ENCODE data around the gene LOC101059915.

DNA sequence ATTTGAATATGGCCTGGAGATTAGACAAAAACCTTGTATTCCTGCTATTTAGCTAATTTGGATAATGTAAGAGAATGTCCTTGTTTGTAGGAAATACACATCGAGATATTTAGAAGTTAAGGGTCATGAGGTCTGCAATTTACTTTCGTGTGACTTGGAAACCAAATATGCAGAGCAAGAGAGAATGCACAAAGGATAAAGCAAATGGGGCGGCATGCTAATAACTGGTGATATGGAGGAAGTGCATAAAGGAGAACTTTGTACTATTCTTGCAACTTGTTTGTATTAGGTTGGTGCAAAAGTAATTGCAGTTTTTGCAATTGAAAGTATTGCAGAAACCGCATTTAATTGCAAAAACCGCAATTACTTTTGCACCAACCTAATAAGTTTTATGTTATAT is 41.9 kb upstream of the LOC101059915 start:
- TF ChIP-seq CTCF (IDR thresholded peaks at IDR 0.05; ENCODE audit: extremely low read depth in 1 of 2, insufficient read depth in 1 of 2, low read depth in 1 of 2, low read length in 2 of 2) (no peak), POLR2A (IDR thresholded peaks at IDR 0.05; ENCODE audit: low read depth, low read length) (no peak), POLR2AphosphoS5 (IDR thresholded peaks at IDR 0.05; ENCODE audit: insufficient read depth, low read depth, low read length) (no peak), EZH2 (IDR thresholded peaks at IDR 0.05; ENCODE audit: borderline replicate concordance, low read depth, low read length, severe bottlenecking) (no peak), MYC (IDR thresholded peaks at IDR 0.05; ENCODE audit: low read depth, low read length) (no peak)

All from endothelial cell of umbilical vein (primary cell).